H9 (cell line): Measurements from ENCODE around the gene SMIM3. TPM values are rescaled to one million over a fixed set of nuclear protein-coding genes. Genes with fewer than 3 reads are reported as not detected.

Experiments
- DNase-seq: peaks from one replicate; pipeline ENCODE4 v3.0.0-alpha.2; 2017
- H2AFZ ChIP-seq: one replicate; pipeline ENCODE4 v1.6.1; 2013; ENCODE audit warnings: mild to moderate bottlenecking, low read length, control low read depth, moderate library complexity
- H2AK5ac ChIP-seq: 2 replicates; pipeline ENCODE4 v1.6.1; 2013; ENCODE audit warnings: low read length, control low read depth, mixed read lengths; ENCODE audit not compliant: insufficient read length
- H2BK120ac ChIP-seq: one replicate; pipeline ENCODE4 v1.6.1; 2013; ENCODE audit warnings: low read depth, mild to moderate bottlenecking, low read length, control low read depth, inconsistent platforms; ENCODE audit not compliant: poor library complexity, severe bottlenecking
- H2BK12ac ChIP-seq: 2 replicates; pipeline ENCODE4 v1.6.1; 2013; ENCODE audit warnings: low read length, control low read depth, mixed read lengths, low read depth; ENCODE audit not compliant: insufficient read length
- H2BK15ac ChIP-seq: 2 replicates; pipeline ENCODE4 v1.6.1; 2013; ENCODE audit warnings: low read depth, low read length, control low read depth
- H2BK20ac ChIP-seq: one replicate; pipeline ENCODE4 v1.6.1; 2013; ENCODE audit warnings: low read depth, mild to moderate bottlenecking, low read length, control low read depth, inconsistent platforms; ENCODE audit not compliant: poor library complexity, severe bottlenecking
- H2BK5ac ChIP-seq: 2 replicates; pipeline ENCODE4 v1.6.1; 2013; ENCODE audit warnings: low read length, control low read depth, mixed read lengths; ENCODE audit not compliant: insufficient read length
- H3K14ac ChIP-seq: 2 replicates; pipeline ENCODE4 v1.6.1; 2013; ENCODE audit warnings: low read length, control low read depth; ENCODE audit not compliant: insufficient read depth
- H3K18ac ChIP-seq: 2 replicates; pipeline ENCODE4 v1.6.1; 2013; ENCODE audit warnings: low read depth, mild to moderate bottlenecking, mixed read lengths, low read length, control low read depth; ENCODE audit not compliant: insufficient read length
- H3K23ac ChIP-seq: 2 replicates; pipeline ENCODE4 v1.6.1; 2013; ENCODE audit warnings: low read length, control low read depth, mixed read lengths, low read depth; ENCODE audit not compliant: insufficient read length
- H3K23me2 ChIP-seq: 2 replicates; pipeline ENCODE4 v1.6.1; 2013; ENCODE audit warnings: low read depth, mild to moderate bottlenecking, mixed read lengths, low read length, control low read depth; ENCODE audit not compliant: insufficient read length, poor library complexity, severe bottlenecking
- H3K27ac ChIP-seq: 2 replicates; pipeline ENCODE4 v1.5.1; 2013; ENCODE audit warnings: low read length, control low read depth, mixed read lengths, low read depth; ENCODE audit not compliant: insufficient read length
- H3K27me3 ChIP-seq: 2 replicates; pipeline ENCODE4 v1.6.1; 2013; ENCODE audit warnings: low read length, control low read depth, inconsistent platforms; ENCODE audit not compliant: insufficient read depth
- H3K4ac ChIP-seq: 2 replicates; pipeline ENCODE4 v1.6.1; 2013; ENCODE audit warnings: low read depth, mild to moderate bottlenecking, control low read depth, inconsistent platforms, low read length, moderate library complexity
- H3K4me1 ChIP-seq: 2 replicates; pipeline ENCODE4 v1.6.1; 2013; ENCODE audit warnings: low read length, control low read depth, inconsistent platforms; ENCODE audit not compliant: insufficient read depth
- H3K4me2 ChIP-seq: 2 replicates; pipeline ENCODE4 v1.6.1; 2013; ENCODE audit warnings: low read length, control low read depth, mixed read lengths; ENCODE audit not compliant: insufficient read length, insufficient read depth
- H3K56ac ChIP-seq: 2 replicates; pipeline ENCODE4 v1.6.1; 2013; ENCODE audit warnings: low read depth, mild to moderate bottlenecking, mixed read lengths, low read length, control low read depth; ENCODE audit not compliant: insufficient read length
- H3K79me1 ChIP-seq: 2 replicates; pipeline ENCODE4 v1.6.1; 2013; ENCODE audit warnings: low read depth, mild to moderate bottlenecking, moderate library complexity, low read length, control low read depth, inconsistent platforms; ENCODE audit not compliant: insufficient read depth, poor library complexity, severe bottlenecking
- H3K79me2 ChIP-seq: 2 replicates; pipeline ENCODE4 v1.6.1; 2013; ENCODE audit warnings: low read length, control low read depth, inconsistent platforms; ENCODE audit not compliant: insufficient read depth
- H3K9ac ChIP-seq: 2 replicates; pipeline ENCODE4 v1.6.1; 2013; ENCODE audit warnings: low read length, control low read depth, mixed read lengths; ENCODE audit not compliant: insufficient read length; ENCODE audit errors: extremely low read depth
- H3K9me3 ChIP-seq: one replicate; pipeline ENCODE4 v1.6.1; 2013; ENCODE audit warnings: low read depth, low read length, inconsistent platforms; ENCODE audit not compliant: control insufficient read depth
- H3T11ph ChIP-seq: one replicate; pipeline ENCODE4 v1.6.1; 2013; ENCODE audit warnings: mild to moderate bottlenecking, low read length, control low read depth, inconsistent platforms
- H4K20me1 ChIP-seq: one replicate; pipeline ENCODE4 v1.6.1; 2013; ENCODE audit not compliant: control insufficient read depth, insufficient read length, insufficient read depth
- H4K5ac ChIP-seq: 2 replicates; pipeline ENCODE4 v1.6.1; 2013; ENCODE audit warnings: low read depth, mild to moderate bottlenecking, mixed read lengths, low read length, control low read depth; ENCODE audit not compliant: insufficient read length
- H4K8ac ChIP-seq: replicated peaks from 2 replicates; pipeline ENCODE4 v1.6.1; 2013; ENCODE audit warnings: low read length, control low read depth, mixed read lengths, low read depth; ENCODE audit not compliant: insufficient read length
- H4K91ac ChIP-seq: 2 replicates; pipeline ENCODE4 v1.6.1; 2013; ENCODE audit warnings: low read depth, mild to moderate bottlenecking, moderate library complexity, mixed read lengths, low read length, control low read depth; ENCODE audit not compliant: insufficient read length
- H3K27ac Mint-ChIP-seq, 3 experiments: 2 replicates in 2 of 3; 3 replicates in 1 of 3; pipeline ENCODE4 v1.8.0; 2020 to 2021; ENCODE audit warnings: mixed read lengths in 3 of 3, mild to moderate bottlenecking in 1 of 3, moderate library complexity in 1 of 3
- H3K27me3 Mint-ChIP-seq: 2 replicates; pipeline ENCODE4 v1.8.0; 2021; ENCODE audit warnings: low read depth, mild to moderate bottlenecking, moderate library complexity, mixed read lengths
- H3K36me3 Mint-ChIP-seq, 3 experiments: 2 replicates in 2 of 3; 3 replicates in 1 of 3; pipeline ENCODE4 v1.8.0; 2020 to 2021; ENCODE audit warnings: low read depth in 3 of 3, mixed read lengths in 3 of 3; ENCODE audit not compliant: insufficient read depth in 1 of 3
- H3K4me1 Mint-ChIP-seq, 2 experiments: 2 replicates each; pipeline ENCODE4 v1.8.0; 2020; ENCODE audit warnings: mixed read lengths in 2 of 2
- H3K4me3 Mint-ChIP-seq, 2 experiments: 2 replicates in 1 of 2; 3 replicates in 1 of 2; pipeline ENCODE4 v1.8.0; 2020 to 2021; ENCODE audit warnings: mild to moderate bottlenecking in 2 of 2, mixed read lengths in 2 of 2, moderate library complexity in 1 of 2
- H3K9me3 Mint-ChIP-seq, 2 experiments: 2 replicates in 1 of 2; 3 replicates in 1 of 2; pipeline ENCODE4 v1.8.0; 2020; ENCODE audit warnings: mild to moderate bottlenecking in 2 of 2, mixed read lengths in 2 of 2, moderate library complexity in 1 of 2
- CTCF ChIP-seq: fragments of 200-600 bp; sonication (generic); conservative IDR thresholded peaks from 3 replicates; pipeline ENCODE4 v1.8.0; 2021; ENCODE audit warnings: antibody characterized with exemption, mild to moderate bottlenecking
- WGBS: extraction: QIAGEN DNeasy Blood & Tissue Kit; methylation state at CpG from one replicate; pipeline ENCODE4 v1.1.7; 2013; ENCODE audit warnings: missing lambda C conversion rate, low lambda C conversion rate, mixed read lengths; ENCODE audit not compliant: insufficient read length; ENCODE audit errors: extremely low coverage; 5-methylcytosine and 5-hydroxymethylcytosine counted together
- total RNA-seq: library from RNA; stranded (reverse); gene quantifications from 2 replicates; pipeline ENCODE4 v1.2.1, GENCODE V29; 2021

The SMIM3 gene
- total RNA-seq, 1 experiment from 2014 or later = 42.0 TPM

GRCh38 chr5:150780816-150781221, 2.3 kb downstream of the SMIM3 start:
- Histone ChIP-seq H4K91ac (no peak overlapping the region), H3K23ac (no peak overlapping the region), H3K79me1 (no peaks in the 10 kb centered on the region), H3K4ac (no peak overlapping the region), H3K23me2 (peaks cover 13% of the 10 kb centered on the region), H3K14ac (no peak overlapping the region), H3K27ac (no peak overlapping the region), H3K4me2 (peak overlapping the region; percentile 95), H3T11ph (no peak overlapping the region), H2AK5ac (no peak overlapping the region), H3K4me1 (peaks cover 31% of the 10 kb centered on the region), H2BK120ac (no peak overlapping the region), H2BK12ac (no peak overlapping the region), H3K9ac (no peak overlapping the region), H2BK20ac (no peak overlapping the region), H3K27me3 (peaks cover 4% of the 10 kb centered on the region; the same call in 1 of the 2 replicates), H3K56ac (no peak overlapping the region), H3K18ac (no peak overlapping the region), H2AFZ (no peak overlapping the region), H3K9me3 (no peaks in the 10 kb centered on the region), H2BK15ac (no peak overlapping the region), H2BK5ac (no peak overlapping the region), H3K79me2 (peaks cover 2% of the 10 kb centered on the region; the same call in 1 of the 2 replicates), H4K20me1 (no peaks in the 10 kb centered on the region), H4K8ac (no peak overlapping the region), H4K5ac (no peak overlapping the region)
- no CpG with 5 or more reads among the region's 5 CpGs for WGBS
- Mint-ChIP-seq H3K27ac (no peak overlapping the region), H3K36me3 (peaks cover 27 to 30% (median 27%) of the 10 kb centered on the region in 3 experiments), H3K4me3 (peak overlapping the region; percentile 89 to 99), H3K27me3 (peaks cover 44% of the 10 kb centered on the region), H3K9me3 (peaks cover 8% of the 10 kb centered on the region in 2 experiments), H3K4me1 (peaks cover 67 to 71% of the 10 kb centered on the region in 2 experiments)
- no peak for TF ChIP-seq CTCF
- DNase-seq = no peak
